Keratinocyte (primary cell): Measurements from ENCODE around the gene PMVK. TPM values are rescaled to one million over a fixed set of nuclear protein-coding genes. Genes with fewer than 3 reads are reported as not detected.

Experiments used
- DNase-seq: peaks from one replicate; pipeline ENCODE4 v3.0.0-alpha.2; 2011; ENCODE audit warnings: low read depth, missing footprints, low spot score
- FAIRE-seq: peaks from 2 replicates; lab custom pipeline; 2011; peaks lifted over from hg19 to GRCh38; lab: Jason Lieb, UNC
- H2AFZ ChIP-seq: 2 replicates; pipeline ENCODE4 v1.6.0; 2012; ENCODE audit warnings: low read length, control low read depth, inconsistent platforms; ENCODE audit not compliant: control insufficient read depth
- H3K27ac ChIP-seq: 2 replicates; pipeline ENCODE4 v1.5.1; 2011; ENCODE audit warnings: low read length; ENCODE audit not compliant: control insufficient read depth, insufficient read depth
- H3K27me3 ChIP-seq: 3 replicates; pipeline ENCODE4 v1.6.0; 2011; ENCODE audit warnings: low read length; ENCODE audit not compliant: control insufficient read depth, insufficient read depth; ENCODE audit errors: extremely low read depth
- H3K36me3 ChIP-seq, 2 experiments: 2 replicates in 1 of 2; 3 replicates in 1 of 2; pipeline ENCODE4 v1.5.1; 2011; ENCODE audit warnings: low read length in 2 of 2, mild to moderate bottlenecking in 1 of 2; ENCODE audit not compliant: control insufficient read depth in 2 of 2, insufficient read depth in 2 of 2; ENCODE audit errors: extremely low read depth in 1 of 2
- H3K4me1 ChIP-seq: 3 replicates; pipeline ENCODE4 v1.5.1; 2011; ENCODE audit warnings: low read length; ENCODE audit not compliant: control insufficient read depth, insufficient read depth; ENCODE audit errors: extremely low read depth
- H3K4me2 ChIP-seq: 3 replicates; pipeline ENCODE4 v1.6.0; 2011; ENCODE audit warnings: low read depth, low read length; ENCODE audit not compliant: control insufficient read depth, insufficient read depth; ENCODE audit errors: extremely low read depth
- H3K4me3 ChIP-seq, 3 experiments: fragments of 200-600 bp in 1 of 3; sonication (generic) in 1 of 3; 2 replicates in 2 of 3; 3 replicates in 1 of 3; pipeline ENCODE4 v1.5.1; 2011 to 2016; ENCODE audit warnings: low read length in 3 of 3, mild to moderate bottlenecking in 3 of 3, control low read depth in 2 of 3, inconsistent platforms in 1 of 3, low read depth in 1 of 3, mixed read lengths in 1 of 3, mixed run types in 1 of 3, moderate library complexity in 1 of 3; ENCODE audit not compliant: control insufficient read depth in 2 of 3, insufficient read depth in 2 of 3; ENCODE audit errors: extremely low read depth in 1 of 3
- H3K79me2 ChIP-seq: 2 replicates; pipeline ENCODE4 v1.6.0; 2012; ENCODE audit warnings: low read length; ENCODE audit not compliant: control insufficient read depth, insufficient read depth
- H3K9ac ChIP-seq: 3 replicates; pipeline ENCODE4 v1.6.0; 2011; ENCODE audit warnings: low read length; ENCODE audit not compliant: control insufficient read depth, insufficient read depth; ENCODE audit errors: extremely low read depth
- H3K9me1 ChIP-seq: 3 replicates; pipeline ENCODE4 v1.6.0; 2011; ENCODE audit warnings: low read length; ENCODE audit not compliant: control insufficient read depth, insufficient read depth; ENCODE audit errors: extremely low read depth
- H3K9me3 ChIP-seq: 2 replicates; pipeline ENCODE4 v1.5.1; 2012; ENCODE audit warnings: low read depth, low read length; ENCODE audit not compliant: control insufficient read depth
- H4K20me1 ChIP-seq: 3 replicates; pipeline ENCODE4 v1.6.0; 2011; ENCODE audit warnings: low read length; ENCODE audit not compliant: control insufficient read depth, insufficient read depth; ENCODE audit errors: extremely low read depth
- EZH2 ChIP-seq: IDR thresholded peaks from one replicate; pipeline ENCODE4 v1.6.1; 2012; ENCODE audit warnings: inconsistent platforms, mild to moderate bottlenecking, low read length, moderate library complexity
- dilution Hi-C: fragments of 300-500 bp; cut with MboI; formaldehyde crosslinking; loops from one replicate; pipeline ENCODE4 v1.7.0; 2020; ENCODE audit warnings: low sequenced_read_pairs; ENCODE audit not compliant: extremely low pct_ligation_motif_present
- polyA plus RNA-seq, 5 experiments: library from polyadenylated mRNA; depleted of rRNA in 3 of 5; stranded (reverse) in 3 of 5; stranded (forward) in 1 of 5; unstranded in 1 of 5; fragments of >200 nt; gene quantifications; 1 replicate in 1 of 5; 2 replicates in 3 of 5; 3 replicates in 1 of 5; pipeline versions ENCODE4 v1.2.1 to v1.2.3, GENCODE V29; 2011 to 2012; ENCODE audit warnings: missing spikeins in 2 of 5, low read depth in 1 of 5, low replicate concordance in 1 of 5
- TF ChIP-seq, protein P1 (sequence below), 3 experiments: IDR thresholded peaks in 1 of 3; conservative IDR thresholded peaks in 1 of 3; optimal IDR thresholded peaks in 1 of 3; 2 replicates in 2 of 3; 3 replicates in 1 of 3; pipeline versions ENCODE3 to v1.5.1; 2011; ENCODE audit warnings: low read length in 3 of 3, mild to moderate bottlenecking in 3 of 3, moderate library complexity in 2 of 3, control low read depth in 1 of 3, inconsistent platforms in 1 of 3; ENCODE audit not compliant: insufficient read depth in 2 of 3; ENCODE audit errors: extremely low read depth in 1 of 3

PMVK gene
- polyA plus RNA-seq, 1 donor (not counting 4 experiments of a cell fraction or from before 2014, with no cell fraction given), result 25.1 TPM

DNA sequence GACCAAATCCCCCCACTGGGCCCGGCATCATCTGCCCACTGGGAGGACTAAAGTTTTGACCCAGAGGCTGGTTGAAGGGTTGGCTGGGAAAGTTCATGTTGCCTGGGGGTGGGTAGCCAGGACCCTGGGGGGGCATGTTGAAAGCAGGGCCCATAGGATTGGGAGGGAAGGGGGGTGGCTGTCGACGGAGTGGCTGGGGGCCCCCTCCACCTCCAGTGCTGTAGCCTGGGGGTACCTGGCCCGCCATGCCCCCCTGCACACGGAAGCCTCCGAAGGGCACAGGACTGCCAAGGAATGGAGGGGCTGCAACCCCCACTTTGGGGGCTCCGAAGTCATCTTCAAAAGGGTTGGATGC, 22.9 kb upstream of the PMVK start:
- Histone ChIP-seq H3K36me3 (peaks cover 13 to 27% of the 10 kb centered on the region in 2 experiments), H3K4me3 (no peak overlapping the region), H4K20me1 (no peaks in the 10 kb centered on the region), H3K9me3 (no peaks in the 10 kb centered on the region), H2AFZ (no peak overlapping the region), H3K9ac (no peak overlapping the region), H3K9me1 (no peaks in the 10 kb centered on the region), H3K27me3 (no peaks in the 10 kb centered on the region), H3K79me2 (peaks cover 18% of the 10 kb centered on the region), H3K27ac (no peak overlapping the region), H3K4me2 (no peak overlapping the region), H3K4me1 (peaks cover 40% of the 10 kb centered on the region)
- dilution Hi-C loops, result no loop called here
- no peak for DNase-seq
- TF ChIP-seq EZH2, result no peak
- TF ChIP-seq, protein P1, sequence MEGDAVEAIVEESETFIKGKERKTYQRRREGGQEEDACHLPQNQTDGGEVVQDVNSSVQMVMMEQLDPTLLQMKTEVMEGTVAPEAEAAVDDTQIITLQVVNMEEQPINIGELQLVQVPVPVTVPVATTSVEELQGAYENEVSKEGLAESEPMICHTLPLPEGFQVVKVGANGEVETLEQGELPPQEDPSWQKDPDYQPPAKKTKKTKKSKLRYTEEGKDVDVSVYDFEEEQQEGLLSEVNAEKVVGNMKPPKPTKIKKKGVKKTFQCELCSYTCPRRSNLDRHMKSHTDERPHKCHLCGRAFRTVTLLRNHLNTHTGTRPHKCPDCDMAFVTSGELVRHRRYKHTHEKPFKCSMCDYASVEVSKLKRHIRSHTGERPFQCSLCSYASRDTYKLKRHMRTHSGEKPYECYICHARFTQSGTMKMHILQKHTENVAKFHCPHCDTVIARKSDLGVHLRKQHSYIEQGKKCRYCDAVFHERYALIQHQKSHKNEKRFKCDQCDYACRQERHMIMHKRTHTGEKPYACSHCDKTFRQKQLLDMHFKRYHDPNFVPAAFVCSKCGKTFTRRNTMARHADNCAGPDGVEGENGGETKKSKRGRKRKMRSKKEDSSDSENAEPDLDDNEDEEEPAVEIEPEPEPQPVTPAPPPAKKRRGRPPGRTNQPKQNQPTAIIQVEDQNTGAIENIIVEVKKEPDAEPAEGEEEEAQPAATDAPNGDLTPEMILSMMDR (optimal IDR thresholded peaks at IDR 0.05 in 1 of 3, IDR thresholded peaks at IDR 0.05 in 1 of 3, conservative IDR thresholded peaks at IDR 0.05 in 1 of 3; ENCODE audit: extremely low read depth in 1 of 3, insufficient read depth in 2 of 3, low read length in 3 of 3), result no peak
- FAIRE-seq, result no peak

DNA sequence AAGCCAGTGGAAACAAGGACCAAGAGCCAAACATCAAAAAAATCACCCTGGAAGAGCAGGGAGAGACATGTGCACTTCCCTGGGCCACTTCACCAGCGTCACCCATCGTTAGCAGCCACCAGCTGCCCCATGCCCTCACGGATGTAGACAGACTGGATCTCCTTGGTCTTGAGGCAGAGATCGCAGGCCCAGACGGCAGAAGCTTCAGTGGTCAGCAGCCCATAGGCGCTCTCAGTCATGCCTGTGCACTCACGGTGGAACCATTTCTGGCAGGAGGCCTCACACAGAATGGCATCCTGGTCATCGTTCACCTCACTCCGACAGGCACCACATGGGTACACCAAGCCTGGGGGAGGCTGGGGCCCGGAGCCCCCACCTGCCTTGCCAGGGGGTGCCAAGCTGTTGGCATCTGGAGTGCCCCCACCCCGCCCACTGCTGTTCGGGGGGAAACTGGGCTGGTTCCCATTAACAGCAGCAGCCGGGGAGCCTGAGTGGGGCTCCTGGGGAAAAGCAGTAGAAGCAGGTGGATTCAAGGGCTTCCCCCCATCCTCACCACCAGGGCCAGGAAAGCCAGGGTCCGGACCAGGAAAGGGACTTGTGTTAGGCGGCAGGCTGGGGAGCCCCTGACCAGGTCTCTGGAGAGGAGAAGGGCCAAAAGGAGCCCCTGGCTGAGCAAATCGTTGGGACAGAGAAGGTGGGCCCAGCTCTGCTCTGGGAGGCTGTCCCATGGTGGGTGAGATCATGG, 22.3 kb upstream of the PMVK start:
- Histone ChIP-seq H3K27ac (no peak overlapping the region), H3K9me1 (no peaks in the 10 kb centered on the region), H4K20me1 (no peaks in the 10 kb centered on the region), H3K4me1 (peaks cover 40% of the 10 kb centered on the region), H3K4me2 (no peak overlapping the region), H3K27me3 (no peaks in the 10 kb centered on the region), H3K79me2 (peaks cover 18% of the 10 kb centered on the region), H2AFZ (no peak overlapping the region), H3K9ac (no peak overlapping the region), H3K9me3 (no peaks in the 10 kb centered on the region), H3K4me3 (no peak overlapping the region), H3K36me3 (peaks cover 9 to 26% of the 10 kb centered on the region in 2 experiments)
- DNase-seq (no peak), FAIRE-seq (no peak)
- dilution Hi-C loops, result no loop called here
- TF ChIP-seq, protein P1 (optimal IDR thresholded peaks at IDR 0.05 in 1 of 3, IDR thresholded peaks at IDR 0.05 in 1 of 3, conservative IDR thresholded peaks at IDR 0.05 in 1 of 3; ENCODE audit: extremely low read depth in 1 of 3, insufficient read depth in 2 of 3, low read length in 3 of 3), result no peak
- TF ChIP-seq EZH2, result no peak
